GM21576 (cell line): ENCODE measurements around the gene RBP3.

Source experiments
- ATAC-seq: cut with Tn5 transposase; IDR thresholded peaks from one replicate; pipeline ENCODE4 v1.9.1; 2021; ENCODE audit warnings: mild to moderate bottlenecking, moderate library complexity; ENCODE audit not compliant: unreplicated experiment

The RBP3 gene

GRCh38 chr10:47354165-47354564 is 6.0 kb downstream of the RBP3 start:
- ATAC-seq, result no peak

GRCh38 chr10:47354900-47355299 is 6.7 kb downstream of the RBP3 start:
- no peak for ATAC-seq

DNA sequence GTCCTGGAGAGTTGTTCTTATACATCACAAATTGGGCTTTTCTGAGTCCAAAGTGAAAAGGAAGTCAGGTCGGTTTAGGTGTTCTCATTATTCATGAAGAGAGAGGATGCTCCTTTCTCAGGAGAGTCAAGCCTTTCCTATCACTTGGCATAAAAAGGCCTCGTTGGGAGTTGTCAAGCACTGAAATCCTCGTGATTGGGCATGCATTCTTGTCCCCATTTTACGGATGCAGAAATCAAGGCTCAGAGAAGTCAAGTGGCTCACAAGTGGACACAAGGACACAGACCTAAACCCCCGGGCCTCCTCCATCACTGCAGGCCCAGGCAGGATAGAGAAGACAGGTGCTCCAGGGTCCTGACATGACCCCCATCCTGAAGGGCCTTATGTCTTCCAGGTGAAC is 8.5 kb downstream of the RBP3 start:
- no peak for ATAC-seq

DNA sequence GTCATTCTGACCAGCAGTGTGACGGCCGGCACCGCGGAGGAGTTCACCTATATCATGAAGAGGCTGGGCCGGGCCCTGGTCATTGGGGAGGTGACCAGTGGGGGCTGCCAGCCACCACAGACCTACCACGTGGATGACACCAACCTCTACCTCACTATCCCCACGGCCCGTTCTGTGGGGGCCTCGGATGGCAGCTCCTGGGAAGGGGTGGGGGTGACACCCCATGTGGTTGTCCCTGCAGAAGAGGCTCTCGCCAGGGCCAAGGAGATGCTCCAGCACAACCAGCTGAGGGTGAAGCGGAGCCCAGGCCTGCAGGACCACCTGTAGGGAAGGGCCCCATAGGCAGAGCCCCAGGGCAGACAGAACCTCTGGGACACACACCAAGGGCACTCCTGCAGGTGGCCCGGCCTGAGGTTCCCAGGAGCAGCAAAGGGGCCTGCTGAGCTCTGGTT is 9.0 kb downstream of the RBP3 start:
- no peak for ATAC-seq

DNA sequence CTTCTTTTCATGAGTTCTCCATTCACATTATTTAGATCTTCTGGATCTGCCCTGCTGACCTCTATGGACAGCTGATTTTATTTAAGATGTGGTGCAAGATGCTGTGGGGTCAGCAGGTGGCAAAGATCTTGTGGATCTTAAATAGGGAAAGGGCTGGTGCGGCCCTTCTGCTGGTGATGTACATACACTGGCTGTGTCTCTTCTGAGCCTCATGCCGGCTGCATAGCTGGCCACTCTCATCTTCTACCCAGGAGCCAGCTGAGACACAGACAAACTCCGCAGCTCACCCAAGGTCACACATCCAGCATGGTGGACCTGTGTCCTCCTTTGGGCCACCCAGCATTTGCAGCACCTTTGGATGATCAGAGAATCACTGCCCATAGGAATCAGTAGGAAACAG is 9.7 kb downstream of the RBP3 start:
- ATAC-seq, result no peak

GRCh38 chr10:47358457-47358856 is 10.3 kb downstream of the RBP3 start:
- ATAC-seq, result no peak

- no peak for ATAC-seq
Observed at GRCh38 chr10:47359101-47359500, 10.9 kb downstream of the RBP3 start.

DNA sequence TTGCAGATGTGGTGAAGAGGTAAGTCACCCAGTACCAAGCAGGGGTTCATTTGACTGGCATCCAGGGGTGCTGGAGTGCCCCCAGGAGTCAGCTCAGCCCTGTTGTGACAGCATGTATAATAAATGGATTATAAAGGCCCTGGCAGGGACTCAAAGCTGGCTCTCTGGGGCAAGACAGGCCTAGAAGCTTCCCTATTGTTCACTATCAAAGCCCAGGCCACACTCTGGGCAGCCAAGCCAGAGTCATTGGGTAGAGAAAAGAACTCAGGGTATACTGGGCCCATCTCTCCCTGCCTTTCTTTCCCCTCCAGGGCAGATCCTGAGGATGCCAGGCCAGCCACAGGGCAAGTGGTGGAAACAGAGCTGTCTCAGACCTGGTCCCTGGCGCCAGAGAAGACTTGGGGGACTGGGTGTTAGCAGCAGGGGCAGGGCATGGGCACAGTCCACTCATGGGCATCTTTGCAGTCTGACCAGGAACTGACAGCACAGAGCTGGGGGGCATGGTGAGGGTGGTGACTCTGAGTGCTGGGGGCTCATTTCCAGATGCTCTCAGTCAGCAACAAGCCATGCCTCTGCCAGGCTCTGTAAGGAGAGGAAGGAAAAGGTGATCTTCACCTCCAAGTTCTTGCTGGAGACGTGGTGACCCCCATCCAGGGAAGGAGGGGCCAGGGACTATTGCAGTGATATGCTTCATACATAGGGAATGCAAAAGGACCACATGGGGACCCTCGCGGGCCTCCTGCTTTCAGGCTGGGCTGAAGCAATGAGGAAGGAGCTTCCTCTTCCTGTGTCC is 11.7 kb downstream of the RBP3 start:
- no peak for ATAC-seq

DNA sequence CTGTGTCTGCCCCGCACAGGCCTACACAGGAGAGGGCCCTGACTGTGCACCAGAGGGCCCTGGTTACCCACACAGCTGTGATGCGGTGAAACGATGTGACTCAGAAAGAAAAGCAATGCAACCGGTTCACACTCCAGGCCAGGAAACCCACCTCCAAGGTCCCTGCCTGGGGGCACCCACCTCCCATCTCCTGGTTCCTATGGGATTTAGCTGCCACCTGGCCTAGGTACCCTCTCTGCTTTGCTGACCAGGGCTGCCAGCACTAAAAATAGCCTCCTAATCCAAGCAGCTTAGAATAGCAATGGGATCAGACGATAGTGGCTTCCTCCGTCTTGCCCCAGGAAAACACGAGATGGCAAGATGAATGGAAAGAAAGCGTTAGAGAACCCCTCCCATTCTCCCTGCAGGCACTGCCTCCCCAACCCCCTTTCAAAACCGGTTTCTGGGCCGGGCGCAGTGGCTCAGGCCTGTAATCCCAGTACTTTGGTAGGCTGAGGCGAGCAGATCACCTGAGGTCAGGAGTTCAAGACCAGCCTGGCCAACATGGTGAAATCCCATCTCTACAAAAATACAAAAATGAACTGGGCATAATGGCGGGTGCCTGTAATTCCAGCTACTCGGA is 12.4 kb downstream of the RBP3 start:
- ATAC-seq, result no peak

GRCh38 chr10:47361293-47361692 is 13.1 kb downstream of the RBP3 start:
- no peak for ATAC-seq

GRCh38 chr10:47362199-47362598 is 14.0 kb downstream of the RBP3 start:
- ATAC-seq, result no peak

DNA sequence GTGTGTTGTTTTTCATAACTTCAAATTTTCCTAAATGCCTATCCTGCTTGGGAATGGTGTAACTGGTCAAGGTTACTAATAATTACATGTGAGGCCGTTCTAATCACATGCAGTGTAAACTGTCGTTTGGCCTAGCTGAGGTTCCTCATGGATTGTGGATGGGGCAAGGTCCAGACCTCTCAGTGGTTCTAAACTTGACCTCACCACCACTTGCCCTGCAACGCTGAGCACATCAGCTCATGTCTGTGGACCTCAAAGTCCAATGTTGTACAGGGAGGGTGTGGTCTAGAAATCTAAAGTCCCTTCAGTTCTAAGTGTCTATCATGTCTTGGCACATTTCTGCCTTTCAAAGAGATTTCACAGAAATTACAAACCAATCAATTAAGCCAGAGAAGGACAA is 15.6 kb downstream of the RBP3 start:
- no peak for ATAC-seq

DNA sequence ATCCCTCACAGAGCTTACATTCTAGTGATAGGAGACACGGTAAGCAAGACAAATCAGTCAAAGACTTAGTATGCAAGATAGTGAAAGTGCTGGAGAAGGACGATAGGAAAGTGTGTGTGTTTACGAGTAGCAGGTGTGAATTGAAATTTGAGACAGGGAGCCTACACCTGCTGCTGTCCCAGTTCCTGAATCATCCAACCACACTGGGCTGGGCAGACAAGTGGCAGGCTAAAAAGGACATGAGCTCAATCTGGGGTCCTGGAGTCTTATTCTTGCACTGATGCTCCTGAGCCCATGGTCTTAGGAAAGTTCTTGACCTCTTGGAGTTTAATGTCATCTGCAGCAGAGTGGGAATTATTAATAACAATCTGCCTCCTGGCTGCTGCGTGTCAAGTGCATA is 16.2 kb downstream of the RBP3 start:
- ATAC-seq, result no peak

DNA sequence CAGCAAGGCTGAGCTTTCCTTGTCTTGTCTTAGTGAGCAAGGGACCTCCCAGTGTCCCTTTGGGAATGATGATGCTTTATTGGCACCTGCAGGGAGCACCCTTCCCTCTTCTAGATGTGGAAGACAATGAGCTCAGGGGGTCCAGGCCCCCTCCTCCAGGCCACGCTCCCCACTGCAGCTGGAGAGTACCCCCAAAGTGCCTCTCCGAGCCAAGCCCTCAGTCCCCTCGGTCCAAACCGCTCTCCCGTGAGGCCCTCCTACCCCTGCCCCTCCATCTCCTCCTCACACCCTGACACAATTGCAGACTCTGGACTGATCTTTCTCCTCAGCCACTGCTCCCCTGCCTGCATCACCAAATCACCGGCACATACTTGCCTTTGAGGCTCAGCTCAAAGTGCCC is 16.7 kb downstream of the RBP3 start:
- no peak for ATAC-seq

GRCh38 chr10:47365431-47366180 is 17.4 kb downstream of the RBP3 start:
- ATAC-seq, result no peak

DNA sequence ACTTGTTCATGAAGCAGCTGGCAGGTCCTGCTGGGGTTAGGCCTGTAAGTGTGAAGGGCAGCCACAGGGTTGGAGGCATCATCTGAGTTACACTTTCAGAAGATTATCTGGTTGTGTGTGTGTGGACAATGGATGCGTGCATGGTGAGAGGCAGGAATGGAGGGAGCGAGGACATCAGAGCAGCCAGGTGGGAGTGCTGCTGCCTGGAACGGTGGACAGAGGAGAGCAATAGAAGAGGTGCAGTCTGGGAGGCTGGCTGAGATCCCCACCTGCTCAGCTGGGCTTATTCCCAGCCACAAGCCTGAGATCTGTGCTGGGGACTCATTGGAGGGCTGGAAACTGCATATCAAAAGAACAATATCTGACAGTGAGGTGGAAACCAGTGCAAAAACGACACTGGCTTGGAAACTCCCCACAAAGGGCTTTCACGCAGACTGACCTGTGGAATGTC is 18.0 kb downstream of the RBP3 start:
- ATAC-seq, result no peak

DNA sequence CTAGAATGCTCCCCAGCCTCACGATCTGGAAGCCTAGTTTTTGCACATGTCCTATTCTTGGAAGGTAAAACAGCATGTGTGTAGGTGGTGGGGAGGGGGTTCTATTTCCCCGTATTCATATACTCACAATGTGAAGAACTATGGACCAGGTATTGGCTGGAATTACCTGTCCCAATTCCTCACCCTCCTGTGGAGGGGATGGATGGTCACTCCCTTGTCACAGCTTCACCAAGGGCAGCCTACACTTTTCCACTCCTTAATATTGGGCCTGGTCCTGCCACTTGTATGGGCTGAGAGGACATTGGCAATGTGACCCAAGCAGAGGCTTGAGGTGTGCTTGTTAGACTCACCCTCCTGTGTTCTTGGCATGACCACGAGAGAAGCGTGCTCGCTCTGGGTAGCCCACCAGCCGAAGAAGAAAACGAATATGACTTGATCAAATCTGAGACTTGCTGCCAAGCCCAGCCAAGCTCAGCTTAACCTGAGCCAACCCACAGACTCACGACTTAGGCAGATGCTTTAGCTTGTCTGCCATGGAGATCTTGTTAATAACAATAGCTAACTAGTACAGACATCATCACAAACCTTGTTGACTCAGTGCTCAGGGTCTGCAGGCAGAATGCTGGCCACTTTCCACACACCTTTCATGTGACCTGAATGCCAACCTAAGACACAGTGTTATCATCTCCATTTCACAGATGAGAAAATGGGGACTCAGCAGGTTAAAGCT is 18.7 kb downstream of the RBP3 start:
- ATAC-seq, result no peak

DNA sequence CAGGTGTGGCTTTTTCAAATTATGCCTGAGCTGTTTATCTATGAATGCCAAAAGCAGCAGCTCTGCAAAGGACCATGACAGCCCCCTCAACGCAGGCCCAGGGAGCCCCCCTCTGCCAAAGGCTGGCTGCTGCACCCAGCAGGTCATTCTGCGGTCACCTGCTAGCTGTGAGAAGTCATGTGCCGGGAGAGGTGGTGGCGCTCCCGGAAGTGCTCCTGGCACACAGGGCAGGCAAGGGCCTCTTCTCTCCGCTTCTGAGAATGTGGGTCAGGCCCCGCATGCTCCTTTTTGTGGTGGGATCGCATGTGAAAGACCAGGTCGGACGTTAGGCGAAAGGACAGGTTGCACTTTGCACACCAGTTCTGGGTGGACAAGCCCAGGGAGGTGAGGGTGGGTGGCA is 19.5 kb downstream of the RBP3 start:
- ATAC-seq, result no peak

DNA sequence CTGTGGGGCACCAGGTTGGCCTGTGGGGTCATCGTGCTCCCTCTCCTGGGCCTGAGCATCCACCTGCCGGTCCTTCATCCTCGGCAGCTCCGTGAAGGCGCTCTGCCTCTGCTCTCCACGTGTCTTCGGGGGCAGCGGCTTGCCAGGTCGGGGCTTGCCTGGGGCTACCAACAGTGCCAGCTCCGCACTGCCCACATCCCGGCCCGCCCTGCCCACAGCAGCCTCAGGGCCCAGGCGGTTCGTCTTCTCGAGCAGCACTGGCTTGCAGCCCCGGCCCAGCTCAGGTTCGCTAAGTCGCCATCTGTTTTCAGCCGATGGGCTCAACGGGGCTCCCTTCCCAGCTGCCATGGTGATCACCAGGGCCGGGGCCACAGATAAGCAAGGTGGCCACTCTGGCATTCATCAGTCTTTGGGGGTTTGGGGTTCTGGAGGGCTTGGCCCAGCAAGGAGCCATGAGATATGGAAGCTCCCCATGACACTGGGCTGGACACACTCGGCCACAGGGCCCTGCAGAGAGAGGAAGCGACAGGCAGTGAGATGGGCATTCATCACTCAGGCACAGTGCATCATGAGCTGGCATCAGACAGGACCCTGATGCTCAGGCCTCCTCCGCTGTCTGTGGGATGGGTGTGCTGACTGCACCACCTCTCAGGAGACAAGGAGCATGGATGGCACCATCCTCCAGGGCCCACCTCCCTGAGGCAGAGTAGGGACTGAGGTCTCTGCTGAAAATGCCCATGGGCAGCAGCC is 20.4 kb downstream of the RBP3 start:
- no peak for ATAC-seq

GRCh38 chr10:47369251-47369894 is 21.2 kb downstream of the RBP3 start:
- no peak for ATAC-seq
